ENCODE measurements around the gene PHF20. TPM values are rescaled to one million over a fixed set of nuclear protein-coding genes. Genes with fewer than 3 reads are reported as not detected.

Gene PHF20
- total and polyA plus RNA-seq, 2 of the 13 experiments (the other 11 are each of a cell fraction or from before 2014, with no cell fraction given), result 22.8 to 34.1 TPM

GRCh38 chr20:35920523-35920922, 148.7 kb downstream of the PHF20 start:
- Histone ChIP-seq H2AFZ (ENCODE audit: low read length) (no peak overlapping the region), H4K20me1 (ENCODE audit: insufficient read depth, low read length) (no peaks in the 10 kb centered on the region), H3K36me3 (replicated peaks in 1 of 2; ENCODE audit: control insufficient read depth in 1 of 2, insufficient read depth in 2 of 2, low read length in 2 of 2) (peaks cover 24 to 44% of the 10 kb centered on the region in 2 experiments), H3K4me1 (ENCODE audit: insufficient read depth, low read length) (no peaks in the 10 kb centered on the region), H3K4me3 (replicated peaks in 1 of 3; ENCODE audit: insufficient read depth in 1 of 3, low read depth in 2 of 3, low read length in 3 of 3) (no peak overlapping the region), H3K27ac (ENCODE audit: extremely low read length, insufficient read depth, low read length) (no peak overlapping the region), H3K9me3 (ENCODE audit: low read length) (no peaks in the 10 kb centered on the region), H3K27me3 (ENCODE audit: control insufficient read depth in 1 of 2, insufficient read depth in 2 of 2, low read length in 2 of 2) (no peaks in the 10 kb centered on the region), H3K9ac (ENCODE audit: insufficient read depth, low read depth, low read length) (no peak overlapping the region), H3K4me2 (ENCODE audit: low read depth, low read length) (no peak overlapping the region), H3K79me2 (ENCODE audit: insufficient read depth, low read length) (no peaks in the 10 kb centered on the region)
- intact Hi-C loops (cut with micrococcal nuclease; ENCODE audit: unreplicated experiment), result no loop called here
- WGBS (ENCODE audit: low lambda C conversion rate), result 98% methylated on average over 3 of the region's 3 CpGs
- in situ Hi-C loops (cut with HindIII; ENCODE audit: extremely low pct_ligation_motif_present, low pct_unique_long_range_greater_than_20kb), result no loop called here
- BruUV-seq (replicated peaks), result no TSS peak
- ChIA-PET POLR2A (no interaction called here), CTCF (ENCODE audit: low intra/inter-chr PET ratio, low total read pairs) (no interaction called here)
- no peak for TF ChIP-seq ZSCAN21 (CRISPR knock-in tag; IDR thresholded peaks at IDR 0.05; ENCODE audit: borderline replicate concordance)
- TF ChIP-seq ZNF431 (CRISPR knock-in tag; IDR thresholded peaks at IDR 0.05; ENCODE audit: borderline replicate concordance, low read depth), result no peak
- TF ChIP-seq ZNF563 (CRISPR knock-in tag; IDR thresholded peaks at IDR 0.05), result no peak
- TF ChIP-seq RERE (CRISPR knock-in tag; IDR thresholded peaks at IDR 0.05; ENCODE audit: low read depth), result no peak
- TF ChIP-seq, protein P1, sequence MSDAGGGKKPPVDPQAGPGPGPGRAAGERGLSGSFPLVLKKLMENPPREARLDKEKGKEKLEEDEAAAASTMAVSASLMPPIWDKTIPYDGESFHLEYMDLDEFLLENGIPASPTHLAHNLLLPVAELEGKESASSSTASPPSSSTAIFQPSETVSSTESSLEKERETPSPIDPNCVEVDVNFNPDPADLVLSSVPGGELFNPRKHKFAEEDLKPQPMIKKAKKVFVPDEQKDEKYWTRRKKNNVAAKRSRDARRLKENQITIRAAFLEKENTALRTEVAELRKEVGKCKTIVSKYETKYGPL (CRISPR knock-in tag; IDR thresholded peaks at IDR 0.05), result no peak
- TF ChIP-seq KDM5A (IDR thresholded peaks at IDR 0.05; ENCODE audit: borderline replicate concordance, low read length), result no peak
- no peak for TF ChIP-seq ZFP1 (CRISPR knock-in tag; IDR thresholded peaks at IDR 0.05)
- TF ChIP-seq PATZ1 (CRISPR knock-in tag; IDR thresholded peaks at IDR 0.05), result no peak
- no peak for TF ChIP-seq ZNF225 (CRISPR knock-in tag; IDR thresholded peaks at IDR 0.05)
- no peak for FAIRE-seq
- DNase-seq (ENCODE audit: low spot score), result no peak
- ATAC-seq, result no peak
